GM12873 (cell line): ENCODE data around the gene MDFIC.

Source experiments
- CTCF ChIP-seq: IDR thresholded peaks from 2 replicates; pipeline ENCODE4 v1.5.1; 2012; ENCODE audit warnings: low read depth, mild to moderate bottlenecking, moderate library complexity, low read length, control low read depth; ENCODE audit not compliant: insufficient read depth; ENCODE audit errors: missing control alignments

Gene MDFIC

GRCh38 chr7:114953724-114954123 is 31.8 kb downstream of the MDFIC start:
- TF ChIP-seq CTCF: peak; percentile 2

- TF ChIP-seq CTCF: no peak
These were observed 34.8 kb downstream of the MDFIC start for GRCh38 chr7:114956702-114957101.

- no peak for TF ChIP-seq CTCF
These were observed 35.5 kb downstream of the MDFIC start for GRCh38 chr7:114957444-114957843.

- TF ChIP-seq CTCF: no peak
These were observed 38.0 kb downstream of the MDFIC start for GRCh38 chr7:114959931-114960330.

- TF ChIP-seq CTCF: no peak
These were observed 40.5 kb downstream of the MDFIC start for GRCh38 chr7:114962441-114962840.

- no peak for TF ChIP-seq CTCF
These were observed 44.3 kb downstream of the MDFIC start for GRCh38 chr7:114966156-114966555.

GRCh38 chr7:114969096-114969495 is 47.2 kb downstream of the MDFIC start:
- no peak for TF ChIP-seq CTCF

- no peak for TF ChIP-seq CTCF
These were observed 48.4 kb downstream of the MDFIC start for GRCh38 chr7:114970308-114970707.
